NCI-H69 (cell line): ENCODE measurements around the gene ARHGAP42.

Experiments used
- DNase-seq: peaks from one replicate; lab custom pipeline; 2025; lab: John Stamatoyannopoulos, UW

Gene ARHGAP42

DNA sequence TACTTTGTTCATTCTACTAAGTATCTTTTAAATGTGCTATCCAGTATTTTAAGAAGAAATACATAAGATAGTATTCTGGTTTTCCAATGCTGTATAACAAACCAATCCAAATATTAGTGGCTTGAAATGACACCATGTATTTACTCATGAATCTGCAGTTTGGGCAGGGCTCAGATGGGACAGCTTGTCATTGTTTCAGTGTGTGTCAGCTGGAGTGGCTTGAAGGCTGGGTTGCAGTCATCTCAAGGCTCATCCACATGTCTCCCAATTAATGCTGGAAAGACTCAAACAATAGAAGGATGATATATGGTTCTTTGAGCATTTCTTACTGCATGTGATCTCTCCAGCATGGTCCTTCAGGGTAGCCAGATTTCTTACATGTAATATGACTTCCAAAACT is 146.2 kb downstream of the ARHGAP42 start:
- DNase-seq, result no peak

- DNase-seq, result no peak
Observed at GRCh38 chr11:100835854-100836253, 148.8 kb downstream of the ARHGAP42 start.

DNA sequence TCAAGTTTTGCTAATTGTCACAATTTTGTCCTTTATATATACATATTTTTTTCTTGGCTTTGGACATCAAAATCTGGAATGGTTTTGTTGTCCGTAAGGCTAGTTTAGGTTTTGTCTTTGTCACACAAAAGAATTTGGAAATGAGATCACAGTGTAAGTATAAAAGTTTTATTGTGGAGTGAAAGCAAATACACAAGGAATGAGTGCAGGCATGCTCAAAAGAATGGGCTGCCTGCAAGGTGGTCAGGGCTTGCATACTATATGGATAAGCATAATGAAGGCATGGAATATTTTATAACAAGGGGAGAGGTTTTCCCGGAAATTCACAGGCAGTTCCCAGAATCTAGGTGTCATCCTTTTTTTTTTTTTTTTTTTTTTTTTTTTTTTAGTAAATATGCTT is 150.2 kb downstream of the ARHGAP42 start:
- DNase-seq, result no peak

- peak; percentile 36 for DNase-seq
Observed at GRCh38 chr11:100841711-100842407, 154.8 kb downstream of the ARHGAP42 start.

DNA sequence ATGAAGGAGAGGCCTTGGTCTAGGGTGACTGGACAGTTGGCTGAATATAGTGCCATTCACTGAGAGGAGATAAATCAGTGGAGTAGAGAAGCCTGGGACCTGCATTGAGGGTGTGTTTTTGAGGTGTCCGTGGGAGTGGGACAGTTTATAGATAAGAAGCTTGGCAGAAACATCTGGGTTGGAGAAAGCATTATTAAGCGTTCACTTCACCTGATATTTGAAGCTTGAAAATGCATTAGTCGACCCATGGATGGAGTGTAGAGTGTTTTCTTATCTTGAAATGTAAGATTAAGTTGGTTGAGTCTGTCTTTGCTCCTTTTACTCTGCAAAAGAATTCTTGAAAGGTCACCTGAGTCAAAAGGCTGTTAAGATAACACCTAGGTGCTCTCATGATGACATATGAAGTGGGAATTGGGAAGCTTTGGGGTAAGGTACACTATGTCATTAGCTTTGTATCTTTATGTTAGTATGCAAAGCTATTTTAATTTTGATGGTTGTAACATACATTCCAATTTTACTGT is 160.7 kb downstream of the ARHGAP42 start:
- no peak for DNase-seq

GRCh38 chr11:100849009-100849900 is 162.2 kb downstream of the ARHGAP42 start:
- no peak for DNase-seq

- DNase-seq, result no peak
Observed at GRCh38 chr11:100849901-100850235, 162.8 kb downstream of the ARHGAP42 start.

GRCh38 chr11:100851147-100851546 is 164.1 kb downstream of the ARHGAP42 start:
- DNase-seq, result no peak

- DNase-seq, result no peak
Observed at GRCh38 chr11:100851584-100852152, 164.6 kb downstream of the ARHGAP42 start.

GRCh38 chr11:100855466-100856067 is 168.5 kb downstream of the ARHGAP42 start:
- DNase-seq, result peak; percentile 72

DNA sequence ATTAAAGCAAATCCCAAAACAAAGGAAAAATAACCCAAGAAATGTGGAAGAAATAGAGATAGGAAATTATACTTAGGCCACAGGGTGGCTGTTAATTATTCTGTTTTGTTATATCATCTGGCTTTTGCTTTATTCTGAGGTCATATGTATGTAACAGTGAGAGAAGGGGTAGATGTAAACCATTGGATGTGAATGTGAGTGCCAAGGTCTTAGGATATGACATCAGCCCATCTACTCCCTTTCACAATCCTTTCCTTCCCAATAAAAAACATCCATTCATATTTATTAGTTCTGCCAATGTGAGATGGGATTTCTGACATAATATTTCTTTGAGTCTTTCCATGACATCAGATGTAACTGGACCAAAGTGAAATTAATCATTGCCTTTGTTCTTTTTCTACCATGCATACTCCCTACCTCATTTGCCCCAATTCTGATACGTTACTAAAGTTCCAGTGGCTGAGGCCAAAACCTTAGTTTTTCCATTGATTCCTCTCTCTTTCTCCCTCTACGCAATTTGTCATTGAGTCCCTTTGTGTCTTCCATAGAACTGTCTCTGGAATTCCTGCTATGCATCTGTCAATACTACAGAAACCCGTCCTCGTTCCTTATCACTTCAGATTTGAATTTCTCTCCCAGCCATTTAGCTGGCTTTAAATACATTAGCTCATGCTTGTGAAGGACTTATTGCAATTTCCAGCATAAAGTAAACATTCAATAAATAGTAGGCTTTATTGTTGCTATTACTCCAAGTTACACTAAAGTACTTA is 170.3 kb downstream of the ARHGAP42 start:
- DNase-seq, result no peak

- no peak for DNase-seq
Observed at GRCh38 chr11:100860318-100861155, 173.4 kb downstream of the ARHGAP42 start.

- DNase-seq, result no peak
Observed at GRCh38 chr11:100861212-100861611, 174.1 kb downstream of the ARHGAP42 start.

DNA sequence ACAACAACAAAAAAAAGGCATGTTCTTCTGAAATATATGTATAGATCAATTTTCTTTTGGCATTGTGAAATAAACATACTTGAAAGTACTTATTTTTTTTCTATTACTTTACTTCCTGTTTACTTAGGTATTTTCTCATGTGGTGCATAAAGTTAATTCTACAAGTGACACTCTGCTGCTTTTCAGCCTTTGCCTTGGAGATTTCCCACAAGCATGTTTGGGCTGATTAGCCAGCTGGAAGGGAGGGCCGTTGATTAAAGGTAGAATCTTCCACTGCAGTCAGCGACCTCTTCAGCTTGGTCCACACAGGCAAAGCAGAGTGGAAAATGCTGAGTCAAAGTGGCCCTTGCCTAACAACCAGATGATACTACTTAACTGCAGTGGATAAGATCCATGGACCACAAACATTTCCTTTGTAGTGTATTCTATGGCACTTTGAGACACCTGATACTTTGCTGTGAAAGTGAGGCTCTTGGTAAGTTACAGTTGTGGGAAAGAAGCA is 176.0 kb downstream of the ARHGAP42 start:
- DNase-seq, result peak; percentile 11

GRCh38 chr11:100865443-100866065 is 178.5 kb downstream of the ARHGAP42 start:
- no peak for DNase-seq

DNA sequence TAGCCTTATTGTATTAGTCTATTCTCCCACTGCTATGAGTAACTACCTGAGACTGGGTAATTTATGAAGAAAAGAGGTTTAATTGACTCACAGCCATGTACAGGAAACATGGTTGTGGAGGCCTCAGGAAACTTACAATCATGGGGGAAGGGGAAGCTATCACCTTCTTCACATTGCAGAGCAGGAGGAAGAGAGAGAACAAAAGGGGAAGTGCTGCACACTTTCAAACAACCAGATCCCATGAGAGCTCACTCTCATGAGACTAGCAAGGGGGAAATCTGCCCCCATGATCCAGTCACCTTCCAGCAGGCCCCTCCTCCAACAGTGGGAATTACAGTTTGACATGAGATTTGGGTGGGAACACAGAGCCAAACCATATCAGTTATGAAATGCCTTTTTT is 179.4 kb downstream of the ARHGAP42 start:
- no peak for DNase-seq

DNA sequence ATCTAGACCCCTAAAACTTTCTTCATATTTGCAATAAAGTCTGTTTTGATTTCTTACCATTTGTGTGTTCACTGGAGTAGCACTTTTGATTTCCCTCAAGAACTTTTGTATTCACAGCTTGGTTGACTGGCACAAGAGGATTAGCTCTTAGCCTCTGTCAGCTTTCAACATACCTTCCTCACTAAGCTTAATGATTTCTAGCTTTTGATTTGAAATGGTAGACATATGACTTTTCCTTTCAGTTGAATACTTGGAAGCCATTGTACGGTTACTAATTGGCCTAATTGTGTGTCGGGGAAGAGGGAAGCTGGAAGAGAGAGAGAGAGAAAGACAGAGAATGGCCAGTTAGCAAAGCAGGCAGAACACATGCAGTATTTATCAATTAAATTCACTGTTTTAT is 180.5 kb downstream of the ARHGAP42 start:
- no peak for DNase-seq

GRCh38 chr11:100869328-100869727 is 182.2 kb downstream of the ARHGAP42 start:
- no peak for DNase-seq

- no peak for DNase-seq
Observed at GRCh38 chr11:100870138-100870537, 183.1 kb downstream of the ARHGAP42 start.
